Activated T-helper 1 cell treated with anti-CD3 and anti-CD28 coated beads, Interleukin-12 subunit alpha, Interleukin-12 subunit beta, Interleukin-2, Interleukin-4 antibody, amounts not matched to agents 30 ng/mL and 10 ng/mL and 1 ng/mL, durations not matched to agents 14 hours and 24 hours and 36 hours (primary cell): ENCODE measurements around the gene TRAPPC2. TPM values are rescaled to one million over a fixed set of nuclear protein-coding genes. Genes with fewer than 3 reads are reported as not detected.
"Not testable (repeated sequence)": the region's sequence is repeated elsewhere in the genome, so short reads cannot be mapped to it uniquely, and the experiment has no call there.

Experiments used
- DNase-seq: peaks from one replicate; pipeline ENCODE4 v3.0.0; 2021; ENCODE audit warnings: low spot score
- H3K27ac Mint-ChIP-seq: one replicate; pipeline ENCODE4 v1.8.0; 2021; ENCODE audit warnings: mild to moderate bottlenecking, mixed read lengths
- H3K27me3 Mint-ChIP-seq: one replicate; pipeline ENCODE4 v1.8.0; 2022; ENCODE audit warnings: mild to moderate bottlenecking, moderate library complexity, mixed read lengths; ENCODE audit not compliant: insufficient read depth
- H3K36me3 Mint-ChIP-seq: one replicate; pipeline ENCODE4 v1.8.0; 2021; ENCODE audit warnings: low read depth, mixed read lengths
- H3K4me1 Mint-ChIP-seq: one replicate; pipeline ENCODE4 v1.8.0; 2021; ENCODE audit warnings: low read depth, mixed read lengths
- H3K4me3 Mint-ChIP-seq: one replicate; pipeline ENCODE4 v1.8.0; 2021; ENCODE audit warnings: mild to moderate bottlenecking, moderate library complexity, mixed read lengths
- H3K9me3 Mint-ChIP-seq: one replicate; pipeline ENCODE4 v1.8.0; 2021; ENCODE audit warnings: mixed read lengths
- intact Hi-C: fragments of 100-400 bp; cut with micrococcal nuclease; formaldehyde crosslinking; loops from one replicate; pipeline ENCODE4 v1.15.1; 2024
- total RNA-seq: library from RNA; stranded (reverse); gene quantifications from 2 replicates; pipeline ENCODE4 v1.2.3, GENCODE V29; 2022

TRAPPC2 gene
- total RNA-seq, 1 donor from 2014 or later: 16.5 TPM

DNA sequence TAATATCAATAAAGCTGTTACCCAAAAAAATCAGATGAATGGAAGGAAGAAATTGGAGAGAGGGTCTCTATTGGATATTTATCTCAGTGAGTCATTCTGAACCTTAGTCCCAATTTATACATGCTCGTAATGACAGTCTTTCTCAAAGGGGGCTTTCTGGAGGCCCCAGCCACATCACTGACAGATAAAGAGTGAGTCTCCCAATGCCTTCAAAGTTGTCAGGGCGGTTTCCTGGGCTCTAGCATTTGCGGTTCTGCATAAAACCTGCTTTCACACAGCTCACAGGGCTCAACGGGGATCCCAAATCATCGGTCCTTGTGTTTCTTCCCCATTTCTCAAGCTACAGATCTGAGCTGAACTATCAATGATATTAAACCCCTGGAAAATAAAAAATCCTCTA is 64.2 kb downstream of the TRAPPC2 start:
- H3K4me3 Mint-ChIP-seq: no peak overlapping the region
- no peak for DNase-seq
- no peak overlapping the region for H3K27ac Mint-ChIP-seq
- peaks cover 19% of the 10 kb centered on the region for H3K36me3 Mint-ChIP-seq
- no peaks in the 10 kb centered on the region for H3K27me3 Mint-ChIP-seq
- H3K9me3 Mint-ChIP-seq: no peaks in the 10 kb centered on the region
- H3K4me1 Mint-ChIP-seq: peaks cover 13% of the 10 kb centered on the region
- intact Hi-C loops: no loop called here

DNA sequence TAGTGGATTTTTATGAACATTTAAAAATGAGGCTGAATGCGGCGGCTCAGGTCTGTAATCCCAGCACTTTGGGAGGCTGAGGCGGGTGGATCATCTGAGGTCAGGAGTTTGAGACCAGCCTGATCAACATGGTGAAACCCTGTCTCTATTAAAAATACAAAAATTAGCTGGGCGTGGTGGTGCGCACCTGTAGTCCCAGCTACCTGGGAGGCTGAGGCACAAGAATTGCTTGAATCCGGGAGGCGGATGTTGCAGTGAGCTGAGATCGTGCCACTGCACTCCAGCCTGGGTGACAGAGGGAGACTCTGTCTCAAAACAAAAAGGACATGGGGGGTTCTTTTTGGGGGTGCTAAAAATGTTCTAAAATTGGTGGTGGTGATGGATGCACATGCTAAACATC is 64.7 kb downstream of the TRAPPC2 start:
- H3K9me3 Mint-ChIP-seq, H3K27me3 Mint-ChIP-seq, DNase-seq, H3K4me3 Mint-ChIP-seq: not testable (repeated sequence)
- peaks cover 19% of the 10 kb centered on the region for H3K36me3 Mint-ChIP-seq
- intact Hi-C loops: loop anchor here (1.0 to 5.0 kb wide), 4 partner anchors 16 to 358 kb away; partner anchors contain the start of genes OFD1, RAB9A, TCEANC and TRAPPC2
- H3K27ac Mint-ChIP-seq: peak overlapping the region; percentile 90
- peaks cover 13% of the 10 kb centered on the region for H3K4me1 Mint-ChIP-seq

DNA sequence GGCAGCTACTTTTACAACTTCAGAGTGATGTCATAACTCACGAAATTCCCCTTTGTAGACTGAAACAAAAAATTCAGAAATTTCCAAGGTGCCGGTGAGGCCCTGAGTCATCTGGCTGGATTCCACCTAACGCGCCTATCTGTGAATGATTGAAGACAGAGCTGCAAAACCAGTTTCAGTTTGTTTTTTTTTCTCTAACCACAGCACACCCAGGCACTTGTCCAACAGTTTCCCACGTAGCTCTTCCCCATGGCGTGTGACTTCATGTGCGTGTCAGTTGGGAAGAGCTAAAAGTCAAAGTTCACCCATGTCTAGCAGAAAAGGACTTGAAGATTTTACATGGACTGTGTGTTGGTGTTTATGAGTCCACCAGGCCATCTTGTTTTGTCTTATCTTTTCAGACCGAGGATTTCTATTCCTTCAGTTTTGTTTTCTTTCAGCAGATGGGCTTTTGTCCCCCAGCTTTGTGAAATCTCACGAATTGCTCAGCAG is 65.1 kb downstream of the TRAPPC2 start:
- peak; percentile 29 for DNase-seq
- Mint-ChIP-seq H3K36me3 (peaks cover 19% of the 10 kb centered on the region), H3K4me3 (peak overlapping the region; percentile 47), H3K9me3 (no peaks in the 10 kb centered on the region), H3K27me3 (no peaks in the 10 kb centered on the region), H3K4me1 (peaks cover 13% of the 10 kb centered on the region), H3K27ac (peak overlapping the region; percentile 90)
- intact Hi-C loops: loop anchor here (1.0 to 5.0 kb wide), 4 partner anchors 16 to 358 kb away; partner anchors contain the start of genes OFD1, RAB9A, TCEANC and TRAPPC2

DNA sequence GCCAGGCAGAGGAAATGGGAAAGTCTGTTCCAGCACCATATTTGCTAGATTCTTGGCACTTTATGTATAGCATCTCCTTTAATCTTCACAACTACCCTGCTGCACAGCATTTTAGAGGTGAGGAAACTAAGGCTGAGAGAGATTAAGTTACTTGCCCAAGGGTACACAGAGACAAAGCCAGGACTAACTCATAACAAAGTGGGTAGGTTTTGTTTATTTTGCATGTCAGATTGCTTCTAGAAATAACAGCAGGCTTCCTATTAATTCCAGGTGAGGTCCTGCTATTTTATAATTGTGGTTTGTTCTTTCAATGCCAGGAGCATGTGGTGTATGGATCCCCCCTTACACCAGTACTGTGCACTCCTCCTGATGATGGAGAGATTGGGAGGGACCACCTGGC is 66.5 kb downstream of the TRAPPC2 start:
- H3K4me3 Mint-ChIP-seq: no peak overlapping the region
- peaks cover 13% of the 10 kb centered on the region for H3K4me1 Mint-ChIP-seq
- no peaks in the 10 kb centered on the region for H3K27me3 Mint-ChIP-seq
- peaks cover 18% of the 10 kb centered on the region for H3K36me3 Mint-ChIP-seq
- DNase-seq: no peak
- H3K27ac Mint-ChIP-seq: no peak overlapping the region
- intact Hi-C loops: loop anchor here (5.0 kb wide), 1 partner anchor 64 kb away; the partner anchor contains the start of genes OFD1 and TRAPPC2
- H3K9me3 Mint-ChIP-seq: no peaks in the 10 kb centered on the region

DNA sequence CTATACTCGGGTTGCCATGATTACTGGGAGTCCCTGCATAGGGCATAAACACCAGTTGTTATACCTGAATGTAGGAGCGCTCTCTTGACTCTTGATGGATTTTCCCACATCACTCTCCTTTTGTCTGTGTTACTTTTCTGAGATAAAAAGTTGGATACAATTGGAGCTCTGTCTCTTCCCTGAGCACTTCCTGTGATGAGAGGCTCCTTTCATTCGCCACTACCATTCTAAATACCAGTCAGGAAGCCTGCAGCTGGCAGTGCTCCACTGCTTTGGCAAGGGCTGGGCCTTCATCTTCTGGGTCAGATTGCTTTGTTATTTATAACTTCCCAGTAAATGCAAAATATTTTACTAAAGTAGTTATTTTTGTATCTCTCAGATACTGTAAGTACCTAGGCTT is 67.6 kb downstream of the TRAPPC2 start:
- Mint-ChIP-seq H3K9me3 (no peaks in the 10 kb centered on the region), H3K27ac (no peak overlapping the region), H3K27me3 (no peaks in the 10 kb centered on the region), H3K36me3 (peaks cover 17% of the 10 kb centered on the region), H3K4me3 (no peak overlapping the region), H3K4me1 (peaks cover 13% of the 10 kb centered on the region)
- DNase-seq: no peak
- intact Hi-C loops: loop anchor here (5.0 kb wide), 1 partner anchor 65 kb away; the partner anchor contains the start of genes OFD1 and TRAPPC2

DNA sequence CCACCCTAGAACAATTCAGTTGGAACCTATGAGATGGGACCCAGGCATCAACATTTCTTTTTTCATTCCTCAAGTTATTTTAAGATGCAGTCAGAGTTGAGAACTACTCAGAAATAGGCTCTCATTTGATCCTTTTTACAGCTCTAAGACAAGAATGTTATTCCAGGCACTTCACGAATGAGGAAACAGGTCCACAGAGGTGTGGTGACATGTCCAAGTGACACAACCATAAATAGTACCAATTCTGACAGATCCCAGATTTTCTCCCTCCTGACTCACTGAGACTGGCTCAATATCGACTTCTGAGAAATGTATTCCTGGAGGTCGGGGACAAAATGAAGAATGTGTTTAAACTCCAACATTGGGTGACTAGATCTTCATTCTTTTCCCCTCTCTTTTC is 70.4 kb downstream of the TRAPPC2 start:
- no peak overlapping the region for H3K4me3 Mint-ChIP-seq
- H3K9me3 Mint-ChIP-seq: no peaks in the 10 kb centered on the region
- H3K36me3 Mint-ChIP-seq: peaks cover 18% of the 10 kb centered on the region
- H3K27ac Mint-ChIP-seq: no peak overlapping the region
- H3K27me3 Mint-ChIP-seq: no peaks in the 10 kb centered on the region
- intact Hi-C loops: no loop called here
- peaks cover 3% of the 10 kb centered on the region for H3K4me1 Mint-ChIP-seq
- no peak for DNase-seq

DNA sequence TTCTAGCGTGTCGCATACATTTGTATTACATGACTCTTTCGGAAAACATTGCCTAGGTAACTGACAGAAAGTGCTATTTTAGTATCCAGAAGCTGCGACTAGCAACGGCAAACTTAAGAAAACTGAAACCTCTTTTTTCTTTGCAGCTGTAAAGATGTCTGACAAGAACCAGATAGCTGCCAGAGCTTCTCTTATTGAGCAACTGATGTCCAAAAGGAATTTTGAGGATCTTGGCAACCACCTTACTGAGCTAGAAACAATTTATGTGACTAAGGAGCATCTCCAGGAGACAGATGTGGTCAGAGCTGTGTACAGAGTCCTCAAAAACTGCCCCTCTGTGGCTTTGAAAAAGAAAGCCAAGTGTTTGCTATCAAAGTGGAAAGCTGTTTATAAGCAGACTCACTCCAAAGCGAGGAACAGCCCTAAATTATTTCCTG is 72.0 kb downstream of the TRAPPC2 start:
- Mint-ChIP-seq H3K9me3 (no peaks in the 10 kb centered on the region), H3K27me3 (no peaks in the 10 kb centered on the region), H3K4me1 (peaks cover 9% of the 10 kb centered on the region), H3K36me3 (peaks cover 20% of the 10 kb centered on the region), H3K27ac (no peak overlapping the region), H3K4me3 (no peak overlapping the region)
- intact Hi-C loops: no loop called here
- DNase-seq: no peak

Other genes starting within 250 kb of the TRAPPC2 start
- 2.0 and 2.5 TPM in 2 replicates for gene EGFL6, start 165.0 kb downstream of the TRAPPC2 start, total RNA-seq
- gene TCEANC, start 81.5 kb downstream of the TRAPPC2 start, total RNA-seq: 3.9 and 5.0 TPM in 2 replicates
- 9.4 and 11.8 TPM in 2 replicates for gene RAB9A, start 45.5 kb downstream of the TRAPPC2 start, total RNA-seq
- gene OFD1, start 128 bp upstream of the TRAPPC2 start, total RNA-seq: 21.9 and 22.0 TPM in 2 replicates
- not detected in 2 replicates for gene GPM6B, start 82.5 kb upstream of the TRAPPC2 start, total RNA-seq